Astrocyte (in vitro differentiated cells and primary cell): Measurements from ENCODE around the gene CARTPT. TPM values are rescaled to one million over a fixed set of nuclear protein-coding genes. Genes with fewer than 3 reads are reported as not detected.

Source experiments
- DNase-seq: peaks from one replicate; pipeline ENCODE4 v3.0.0-alpha.2; 2010; ENCODE audit warnings: low read depth
- FAIRE-seq: peaks from 2 replicates; lab custom pipeline; 2011; peaks lifted over from hg19 to GRCh38; lab: Jason Lieb, UNC
- H2AFZ ChIP-seq: 2 replicates; pipeline ENCODE4 v1.6.0; 2012; ENCODE audit warnings: low read depth, low read length, inconsistent platforms
- H3K27ac ChIP-seq: 2 replicates; pipeline ENCODE4 v1.5.1; 2011; ENCODE audit warnings: low read depth, low read length, inconsistent platforms
- H3K27me3 ChIP-seq: 2 replicates; pipeline ENCODE4 v1.6.0; 2011; ENCODE audit warnings: low read length, inconsistent platforms; ENCODE audit not compliant: insufficient read depth
- H3K36me3 ChIP-seq: 2 replicates; pipeline ENCODE4 v1.5.1; 2011; ENCODE audit warnings: low read length, inconsistent platforms; ENCODE audit not compliant: insufficient read depth
- H3K4me1 ChIP-seq: 2 replicates; pipeline ENCODE4 v1.5.1; 2011; ENCODE audit warnings: low read length, inconsistent platforms; ENCODE audit not compliant: insufficient read depth
- H3K4me2 ChIP-seq: 2 replicates; pipeline ENCODE4 v1.6.0; 2012; ENCODE audit warnings: low read length, inconsistent platforms
- H3K4me3 ChIP-seq: 2 replicates; pipeline ENCODE4 v1.5.1; 2011; ENCODE audit warnings: low read depth, mild to moderate bottlenecking, low read length, inconsistent platforms; ENCODE audit not compliant: insufficient read depth
- H3K79me2 ChIP-seq: 2 replicates; pipeline ENCODE4 v1.6.0; 2012; ENCODE audit warnings: mild to moderate bottlenecking, low read length, inconsistent platforms; ENCODE audit not compliant: insufficient read depth
- H3K9ac ChIP-seq: 2 replicates; pipeline ENCODE4 v1.6.0; 2012; ENCODE audit warnings: mild to moderate bottlenecking, low read length, inconsistent platforms
- H3K9me3 ChIP-seq: 2 replicates; pipeline ENCODE4 v1.5.1; 2012; ENCODE audit warnings: low read depth, mild to moderate bottlenecking, low read length, inconsistent platforms; ENCODE audit not compliant: insufficient read depth
- H4K20me1 ChIP-seq: 2 replicates; pipeline ENCODE4 v1.6.0; 2012; ENCODE audit warnings: low read length, inconsistent platforms; ENCODE audit not compliant: insufficient read depth
- H3K27ac Mint-ChIP-seq: one replicate; pipeline ENCODE4 v1.8.0; 2021; ENCODE audit warnings: mild to moderate bottlenecking, mixed read lengths; ENCODE audit not compliant: unreplicated experiment
- H3K27me3 Mint-ChIP-seq: one replicate; pipeline ENCODE4 v1.8.0; 2021; ENCODE audit warnings: low read depth, mixed read lengths; ENCODE audit not compliant: unreplicated experiment
- H3K36me3 Mint-ChIP-seq: one replicate; pipeline ENCODE4 v1.8.0; 2021; ENCODE audit warnings: low read depth, mixed read lengths; ENCODE audit not compliant: unreplicated experiment
- H3K4me1 Mint-ChIP-seq: one replicate; pipeline ENCODE4 v1.8.0; 2021; ENCODE audit warnings: low read depth, mixed read lengths; ENCODE audit not compliant: unreplicated experiment
- H3K4me3 Mint-ChIP-seq: one replicate; pipeline ENCODE4 v1.8.0; 2021; ENCODE audit warnings: mild to moderate bottlenecking, moderate library complexity, mixed read lengths; ENCODE audit not compliant: unreplicated experiment
- H3K9me3 Mint-ChIP-seq: one replicate; pipeline ENCODE4 v1.8.0; 2021; ENCODE audit warnings: mild to moderate bottlenecking, mixed read lengths; ENCODE audit not compliant: unreplicated experiment
- CTCF ChIP-seq: IDR thresholded peaks from 2 replicates; pipeline ENCODE4 v1.5.1; 2011; ENCODE audit warnings: low read depth, mild to moderate bottlenecking, inconsistent platforms, low read length, moderate library complexity; ENCODE audit not compliant: insufficient read depth
- EZH2 ChIP-seq: IDR thresholded peaks from 2 replicates; pipeline ENCODE4 v1.6.1; 2012; ENCODE audit warnings: mild to moderate bottlenecking, low read length, inconsistent platforms; ENCODE audit not compliant: insufficient read depth
- total RNA-seq: library from RNA; stranded (reverse); gene quantifications from 2 replicates; pipeline ENCODE4 v1.2.1, GENCODE V29; 2021

Gene CARTPT
- total RNA-seq, 1 donor from 2014 or later, result not detected

GRCh38 chr5:71740015-71740753, 21.1 kb downstream of the CARTPT start:
- Histone ChIP-seq H3K4me2 (no peak overlapping the region), H3K9me3 (no peaks in the 10 kb centered on the region), H3K79me2 (no peaks in the 10 kb centered on the region), H3K27ac (no peak overlapping the region), H3K4me3 (no peak overlapping the region), H2AFZ (no peak overlapping the region), H3K36me3 (no peaks in the 10 kb centered on the region), H3K27me3 (peaks cover 11% of the 10 kb centered on the region), H4K20me1 (no peaks in the 10 kb centered on the region), H3K9ac (no peak overlapping the region), H3K4me1 (no peaks in the 10 kb centered on the region)
- FAIRE-seq (no peak), DNase-seq (no peak)
- no peaks in the 10 kb centered on the region for H3K4me1 Mint-ChIP-seq
- no peak overlapping the region for H3K4me3 Mint-ChIP-seq
- no peak overlapping the region for H3K27ac Mint-ChIP-seq
- TF ChIP-seq CTCF (no peak), EZH2 (no peak)
- H3K27me3 Mint-ChIP-seq, result no peaks in the 10 kb centered on the region
- H3K36me3 Mint-ChIP-seq, result no peaks in the 10 kb centered on the region
- no peaks in the 10 kb centered on the region for H3K9me3 Mint-ChIP-seq

GRCh38 chr5:71743155-71743554, 24.1 kb downstream of the CARTPT start:
- Mint-ChIP-seq H3K4me3 (no peak overlapping the region), H3K4me1 (no peaks in the 10 kb centered on the region), H3K9me3 (no peaks in the 10 kb centered on the region), H3K27me3 (no peaks in the 10 kb centered on the region), H3K36me3 (no peaks in the 10 kb centered on the region), H3K27ac (no peak overlapping the region)
- no peak for DNase-seq
- H3K27ac ChIP-seq, result no peak overlapping the region
- H3K27me3 ChIP-seq, result peaks cover 8% of the 10 kb centered on the region
- no peaks in the 10 kb centered on the region for H3K4me1 ChIP-seq
- no peak overlapping the region for H3K4me3 ChIP-seq
- no peaks in the 10 kb centered on the region for H3K79me2 ChIP-seq
- no peaks in the 10 kb centered on the region for H4K20me1 ChIP-seq
- H2AFZ ChIP-seq, result no peak overlapping the region
- H3K9me3 ChIP-seq, result no peaks in the 10 kb centered on the region
- FAIRE-seq, result no peak
- TF ChIP-seq EZH2, result no peak
- no peak for TF ChIP-seq CTCF
- no peaks in the 10 kb centered on the region for H3K36me3 ChIP-seq
- H3K9ac ChIP-seq, result no peak overlapping the region
- H3K4me2 ChIP-seq, result no peak overlapping the region
